ENCODE results near the gene BCL2L12.

DNA sequence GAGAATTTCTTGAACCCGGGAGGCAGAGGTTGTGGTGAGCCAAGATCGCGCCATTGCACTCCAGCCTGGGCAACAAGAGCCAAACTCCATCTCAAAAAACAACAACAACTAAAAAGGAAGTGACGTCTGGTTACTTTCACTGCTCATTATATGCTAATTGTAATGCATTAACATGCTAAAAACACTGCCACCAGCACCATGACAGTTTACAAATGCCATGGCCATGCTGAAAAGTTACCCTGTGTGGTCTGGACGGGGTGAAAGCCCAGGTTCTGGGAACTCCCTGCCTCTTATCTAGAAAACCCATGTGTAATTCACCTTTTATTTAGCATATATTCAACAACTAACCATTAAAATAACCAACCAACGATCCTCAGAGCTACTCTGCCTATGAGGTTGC, 53.3 kb downstream of the BCL2L12 start:
- TF ChIP-seq CTCF (IDR thresholded peaks at IDR 0.05) (no peak), POLR2A (IDR thresholded peaks at IDR 0.05) (no peak), POLR2AphosphoS5 (IDR thresholded peaks at IDR 0.05) (no peak)

Measured in upper lobe of left lung (tissue), 4 donors.